Measurements from ENCODE around the gene BSPH1. TPM values are rescaled to one million over a fixed set of nuclear protein-coding genes. Genes with fewer than 3 reads are reported as not detected.

Gene BSPH1
- total RNA-seq, 1 donor from 2014 or later = not detected

- no peak overlapping the region for H3K4me3 ChIP-seq (ENCODE audit: insufficient read depth, low read depth, low read length)
- no peak overlapping the region for H2AFZ ChIP-seq (ENCODE audit: low read depth, low read length)
- Mint-ChIP-seq H3K4me1 (ENCODE audit: low read depth, unreplicated experiment) (no peaks in the 10 kb centered on the region), H3K36me3 (ENCODE audit: low read depth, unreplicated experiment) (no peaks in the 10 kb centered on the region), H3K27ac (ENCODE audit: unreplicated experiment) (no peak overlapping the region), H3K27me3 (ENCODE audit: low read depth, unreplicated experiment) (peaks cover 22% of the 10 kb centered on the region), H3K4me3 (ENCODE audit: unreplicated experiment) (no peak overlapping the region), H3K9me3 (ENCODE audit: unreplicated experiment) (peaks cover 3% of the 10 kb centered on the region)
- H3K79me2 ChIP-seq (ENCODE audit: insufficient read depth, low read length) = no peaks in the 10 kb centered on the region
- no peaks in the 10 kb centered on the region for H3K4me1 ChIP-seq (ENCODE audit: insufficient read depth, low read length)
- no peaks in the 10 kb centered on the region for H3K9me3 ChIP-seq (ENCODE audit: insufficient read depth, low read depth, low read length)
- DNase-seq (ENCODE audit: low read depth) = no peak
- TF ChIP-seq EZH2 (IDR thresholded peaks at IDR 0.05; ENCODE audit: insufficient read depth, low read length) = no peak
- TF ChIP-seq, protein P1, sequence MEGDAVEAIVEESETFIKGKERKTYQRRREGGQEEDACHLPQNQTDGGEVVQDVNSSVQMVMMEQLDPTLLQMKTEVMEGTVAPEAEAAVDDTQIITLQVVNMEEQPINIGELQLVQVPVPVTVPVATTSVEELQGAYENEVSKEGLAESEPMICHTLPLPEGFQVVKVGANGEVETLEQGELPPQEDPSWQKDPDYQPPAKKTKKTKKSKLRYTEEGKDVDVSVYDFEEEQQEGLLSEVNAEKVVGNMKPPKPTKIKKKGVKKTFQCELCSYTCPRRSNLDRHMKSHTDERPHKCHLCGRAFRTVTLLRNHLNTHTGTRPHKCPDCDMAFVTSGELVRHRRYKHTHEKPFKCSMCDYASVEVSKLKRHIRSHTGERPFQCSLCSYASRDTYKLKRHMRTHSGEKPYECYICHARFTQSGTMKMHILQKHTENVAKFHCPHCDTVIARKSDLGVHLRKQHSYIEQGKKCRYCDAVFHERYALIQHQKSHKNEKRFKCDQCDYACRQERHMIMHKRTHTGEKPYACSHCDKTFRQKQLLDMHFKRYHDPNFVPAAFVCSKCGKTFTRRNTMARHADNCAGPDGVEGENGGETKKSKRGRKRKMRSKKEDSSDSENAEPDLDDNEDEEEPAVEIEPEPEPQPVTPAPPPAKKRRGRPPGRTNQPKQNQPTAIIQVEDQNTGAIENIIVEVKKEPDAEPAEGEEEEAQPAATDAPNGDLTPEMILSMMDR (IDR thresholded peaks at IDR 0.05; ENCODE audit: insufficient read depth, low read depth, low read length) = no peak
- H3K27me3 ChIP-seq (ENCODE audit: insufficient read depth, low read length) = no peaks in the 10 kb centered on the region
- no peak overlapping the region for H3K4me2 ChIP-seq (ENCODE audit: low read length)
- no peak overlapping the region for H3K27ac ChIP-seq (ENCODE audit: low read depth, low read length)
- H4K20me1 ChIP-seq (ENCODE audit: insufficient read depth, low read length) = no peaks in the 10 kb centered on the region
- no peaks in the 10 kb centered on the region for H3K36me3 ChIP-seq (ENCODE audit: insufficient read depth, low read length)
- H3K9ac ChIP-seq (ENCODE audit: low read length) = no peak overlapping the region
- FAIRE-seq = no peak
Measured at GRCh38 chr19:48023518-48023917, 31.5 kb upstream of the BSPH1 start.

GRCh38 chr19:48023011-48023410, 31.0 kb upstream of the BSPH1 start:
- H3K9me3 Mint-ChIP-seq (ENCODE audit: unreplicated experiment) = peaks cover 3% of the 10 kb centered on the region
- no peaks in the 10 kb centered on the region for H3K4me1 ChIP-seq (ENCODE audit: insufficient read depth, low read length)
- peaks cover 22% of the 10 kb centered on the region for H3K27me3 Mint-ChIP-seq (ENCODE audit: low read depth, unreplicated experiment)

DNA sequence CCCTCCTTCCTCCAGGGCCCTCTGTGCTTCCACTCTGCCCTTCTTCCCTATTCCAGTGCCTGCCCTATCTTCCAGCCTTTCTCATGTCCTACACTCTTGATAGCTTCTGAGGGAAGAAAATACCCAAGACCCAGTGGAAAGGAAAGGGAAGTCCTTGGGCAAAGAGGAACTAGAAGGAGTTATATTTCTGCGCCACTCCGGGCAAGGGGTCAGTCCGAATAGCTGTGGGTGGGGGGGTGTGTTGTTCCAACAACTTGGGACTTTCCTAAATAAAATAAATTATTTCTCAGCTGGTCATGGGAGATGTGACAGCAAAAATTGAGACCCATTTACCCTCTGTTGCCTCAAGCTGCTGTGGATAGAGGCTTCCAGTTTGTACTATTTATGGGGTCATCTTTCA, 28.7 kb upstream of the BSPH1 start:
- Mint-ChIP-seq H3K9me3 (ENCODE audit: unreplicated experiment) (peaks cover 3% of the 10 kb centered on the region), H3K27ac (ENCODE audit: unreplicated experiment) (no peak overlapping the region), H3K4me3 (ENCODE audit: unreplicated experiment) (no peak overlapping the region), H3K36me3 (ENCODE audit: low read depth, unreplicated experiment) (no peaks in the 10 kb centered on the region), H3K4me1 (ENCODE audit: low read depth, unreplicated experiment) (no peaks in the 10 kb centered on the region), H3K27me3 (ENCODE audit: low read depth, unreplicated experiment) (peaks cover 27% of the 10 kb centered on the region)
- Histone ChIP-seq H3K4me2 (ENCODE audit: low read length) (no peak overlapping the region), H3K36me3 (ENCODE audit: insufficient read depth, low read length) (no peaks in the 10 kb centered on the region), H4K20me1 (ENCODE audit: insufficient read depth, low read length) (no peaks in the 10 kb centered on the region), H3K4me1 (ENCODE audit: insufficient read depth, low read length) (no peaks in the 10 kb centered on the region), H3K9me3 (ENCODE audit: insufficient read depth, low read depth, low read length) (peaks cover 4% of the 10 kb centered on the region), H2AFZ (ENCODE audit: low read depth, low read length) (no peak overlapping the region), H3K9ac (ENCODE audit: low read length) (no peak overlapping the region), H3K79me2 (ENCODE audit: insufficient read depth, low read length) (no peaks in the 10 kb centered on the region), H3K27me3 (ENCODE audit: insufficient read depth, low read length) (no peaks in the 10 kb centered on the region), H3K27ac (ENCODE audit: low read depth, low read length) (no peak overlapping the region), H3K4me3 (ENCODE audit: insufficient read depth, low read depth, low read length) (no peak overlapping the region)
- no peak for FAIRE-seq
- no peak for DNase-seq (ENCODE audit: low read depth)
- TF ChIP-seq, protein P1 (IDR thresholded peaks at IDR 0.05; ENCODE audit: insufficient read depth, low read depth, low read length) = no peak
- no peak for TF ChIP-seq EZH2 (IDR thresholded peaks at IDR 0.05; ENCODE audit: insufficient read depth, low read length)

More at GRCh38 chr19:48023011-48023410, 31.0 kb upstream of the BSPH1 start:
- no peak for DNase-seq (ENCODE audit: low read depth)
- H3K27ac Mint-ChIP-seq (ENCODE audit: unreplicated experiment) = no peak overlapping the region
- no peak for TF ChIP-seq EZH2 (IDR thresholded peaks at IDR 0.05; ENCODE audit: insufficient read depth, low read length)
- TF ChIP-seq, protein P1 (IDR thresholded peaks at IDR 0.05; ENCODE audit: insufficient read depth, low read depth, low read length) = no peak
- H3K4me3 Mint-ChIP-seq (ENCODE audit: unreplicated experiment) = no peak overlapping the region
- no peaks in the 10 kb centered on the region for H3K4me1 Mint-ChIP-seq (ENCODE audit: low read depth, unreplicated experiment)
- Histone ChIP-seq H3K27me3 (ENCODE audit: insufficient read depth, low read length) (no peaks in the 10 kb centered on the region), H3K9me3 (ENCODE audit: insufficient read depth, low read depth, low read length) (no peaks in the 10 kb centered on the region), H3K79me2 (ENCODE audit: insufficient read depth, low read length) (no peaks in the 10 kb centered on the region), H3K4me3 (ENCODE audit: insufficient read depth, low read depth, low read length) (no peak overlapping the region), H3K27ac (ENCODE audit: low read depth, low read length) (no peak overlapping the region), H3K36me3 (ENCODE audit: insufficient read depth, low read length) (no peaks in the 10 kb centered on the region), H3K9ac (ENCODE audit: low read length) (no peak overlapping the region), H3K4me2 (ENCODE audit: low read length) (no peak overlapping the region), H4K20me1 (ENCODE audit: insufficient read depth, low read length) (no peaks in the 10 kb centered on the region), H2AFZ (ENCODE audit: low read depth, low read length) (no peak overlapping the region)
- H3K36me3 Mint-ChIP-seq (ENCODE audit: low read depth, unreplicated experiment) = no peaks in the 10 kb centered on the region
- FAIRE-seq = no peak
